HG02981 (cell line): ENCODE measurements around the gene CEACAM16.
"Not testable (repeated sequence)": the region's sequence is repeated elsewhere in the genome, so short reads cannot be mapped to it uniquely, and the experiment has no call there.

Source experiments
- ATAC-seq: cut with Tn5 transposase; IDR thresholded peaks from one replicate; pipeline ENCODE4 v1.9.1; 2021; ENCODE audit warnings: mild to moderate bottlenecking, moderate library complexity; ENCODE audit not compliant: unreplicated experiment

The CEACAM16 gene

GRCh38 chr19:44698492-44699201, at the start of gene CEACAM16:
Gene CEACAM16, plus strand, starts transcription at chr19:44699151. Its CDS starts 2,306 bp downstream, at chr19:44701457.
- no peak for ATAC-seq

GRCh38 chr19:44649578-44650145, 49.3 kb upstream of the CEACAM16 start:
- ATAC-seq = no peak

- no peak for ATAC-seq
These were observed 45.6 kb upstream of the CEACAM16 start for GRCh38 chr19:44653343-44653742.

- peak; percentile 91 for ATAC-seq
These were observed 44.8 kb upstream of the CEACAM16 start for GRCh38 chr19:44653977-44654774.

- no peak for ATAC-seq
These were observed 41.6 kb upstream of the CEACAM16 start for GRCh38 chr19:44657211-44657921.

GRCh38 chr19:44658069-44658733, 40.8 kb upstream of the CEACAM16 start:
- no peak for ATAC-seq

- no peak for ATAC-seq
These were observed 38.9 kb upstream of the CEACAM16 start for GRCh38 chr19:44660081-44660480.

GRCh38 chr19:44661205-44661604, 37.7 kb upstream of the CEACAM16 start:
- no peak for ATAC-seq

- no peak for ATAC-seq
These were observed 37.0 kb upstream of the CEACAM16 start for GRCh38 chr19:44661904-44662303.

- ATAC-seq = no peak
These were observed 36.1 kb upstream of the CEACAM16 start for GRCh38 chr19:44662691-44663385.

- no peak for ATAC-seq
These were observed 35.0 kb upstream of the CEACAM16 start for GRCh38 chr19:44663996-44664395.

- ATAC-seq = no peak
These were observed 34.0 kb upstream of the CEACAM16 start for GRCh38 chr19:44664976-44665375.

GRCh38 chr19:44666852-44667556, 31.9 kb upstream of the CEACAM16 start:
- ATAC-seq = no peak

- ATAC-seq = no peak
These were observed 29.8 kb upstream of the CEACAM16 start for GRCh38 chr19:44668985-44669764.

- not testable (repeated sequence) for ATAC-seq
These were observed 28.9 kb upstream of the CEACAM16 start for GRCh38 chr19:44670027-44670426.

- ATAC-seq = no peak
These were observed 27.6 kb upstream of the CEACAM16 start, which contains the start of gene CEACAM19 for GRCh38 chr19:44671400-44671799. Gene CEACAM19, plus strand, starts transcription at chr19:44671482. Its CDS starts 450 bp downstream, at chr19:44671932.

GRCh38 chr19:44672226-44672625, 26.7 kb upstream of the CEACAM16 start:
- no peak for ATAC-seq

GRCh38 chr19:44673510-44673909, 25.4 kb upstream of the CEACAM16 start:
- no peak for ATAC-seq

GRCh38 chr19:44675521-44675920, 23.4 kb upstream of the CEACAM16 start:
- no peak for ATAC-seq
